ENCODE measurements around the gene IDH1. TPM values are rescaled to one million over a fixed set of nuclear protein-coding genes. Genes with fewer than 3 reads are reported as not detected.

IDH1 gene
- total and polyA plus RNA-seq, 2 of the 4 experiments (the other 2 are of a cell fraction): 53.5 to 77.1 TPM

DNA sequence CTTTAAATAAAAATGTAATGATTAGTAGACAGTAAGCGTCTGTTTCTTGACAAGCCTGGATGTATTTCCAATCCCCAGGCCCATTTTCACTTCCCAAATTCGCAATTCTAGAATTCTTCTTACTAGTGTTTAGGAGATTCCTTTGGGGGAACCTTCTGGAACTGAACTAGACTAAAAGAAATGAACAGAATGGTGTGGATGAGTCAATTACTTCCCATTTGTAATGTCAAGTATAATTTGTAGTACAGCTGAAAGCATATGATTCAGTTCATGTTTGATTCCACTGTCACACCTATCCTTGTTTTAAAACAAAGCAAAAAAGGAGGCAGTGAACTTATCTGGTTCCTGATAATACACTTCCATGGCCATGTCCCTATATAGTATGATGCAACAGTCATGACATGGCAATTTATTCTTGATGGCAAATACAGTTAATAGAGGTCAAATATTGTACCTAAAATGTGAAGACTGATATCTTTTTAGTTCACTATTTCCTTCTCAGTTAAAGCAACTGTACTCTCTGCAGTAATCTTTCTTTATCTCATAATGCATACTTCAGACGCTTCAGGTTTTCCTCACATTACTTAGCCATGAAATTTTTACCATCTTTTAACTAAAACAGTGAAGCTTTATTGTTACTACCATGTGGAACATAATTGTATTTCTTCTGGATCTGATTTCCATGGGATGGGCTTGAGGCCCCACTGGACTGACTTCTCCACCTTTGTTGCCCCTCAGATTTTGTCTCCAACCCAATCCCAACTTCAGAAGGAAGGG, 2.0 kb downstream of the IDH1 start:
- POLR2A ChIA-PET (ENCODE audit: unreplicated experiment): no interaction called here
- peak overlapping the region; percentile 44; the same call in 1 of the 2 replicates for H3K4me2 ChIP-seq (ENCODE audit: low read depth, low read length)
- in situ Hi-C loops (cut with MboI; ENCODE audit: low sequenced_read_pairs): loop anchor here (25.0 kb wide), 1 partner anchor 516 kb away; no protein-coding TSS in a partner anchor

More for the DNA sequence above, 2.0 kb downstream of the IDH1 start:
- H4K91ac ChIP-seq (ENCODE audit: insufficient read depth, low read depth, low read length): no peak overlapping the region
- H3K79me1 ChIP-seq (ENCODE audit: low read depth in 1 of 2, low read length in 2 of 2): peaks cover 4 to 17% of the 10 kb centered on the region in 2 experiments; a peak in 3 of 4 replicates
- H3K23ac ChIP-seq (ENCODE audit: low read depth, low read length): peak overlapping the region; percentile 56; the same call in 1 of the 2 replicates
- H3K4me1 ChIP-seq (ENCODE audit: control insufficient read depth, insufficient read depth, low read length): peaks cover 4% of the 10 kb centered on the region
- no peak overlapping the region for H2AK9ac ChIP-seq (replicated peaks; ENCODE audit: low read depth, low read length, poor library complexity)
- no CpG with 5 or more reads among the region's 3 CpGs for WGBS, 2 experiments (ENCODE audit: extremely low coverage in 2 of 2, insufficient read length in 1 of 2)
- no peak overlapping the region; the same call in 1 of the 2 replicates for H3K18ac ChIP-seq (ENCODE audit: low read depth, low read length)
- H3K9me1 ChIP-seq (ENCODE audit: insufficient read depth, low read length): peaks cover 5% of the 10 kb centered on the region; the same call in 1 of the 2 replicates
- no peak overlapping the region for H4K5ac ChIP-seq (ENCODE audit: low read depth, low read length)
- no peak overlapping the region for H2AFZ ChIP-seq (replicated peaks; ENCODE audit: low read length, poor library complexity)
- no TSS peak for BruUV-seq (replicated peaks)
- dilution Hi-C loops (cut with HindIII; ENCODE audit: low sequenced_read_pairs, unreplicated experiment) (no loop called here), intact Hi-C loops (cut with micrococcal nuclease) (no loop called here)
- peaks cover 6% of the 10 kb centered on the region; the same call in 1 of the 2 replicates for H3K36me3 ChIP-seq (ENCODE audit: control insufficient read depth, insufficient read depth, low read length)
- H3K9me3 ChIP-seq (ENCODE audit: control insufficient read depth, insufficient read depth, low read length): no peaks in the 10 kb centered on the region
- H2BK5ac ChIP-seq (ENCODE audit: low read depth, low read length, poor library complexity, severe bottlenecking): no peak overlapping the region
- H3K56ac ChIP-seq (ENCODE audit: extremely low read depth, insufficient read depth, low read length): 0 out of 2 replicates have a peak overlapping the region, but pooled peaks have one; percentile 4
- no peak for TF ChIP-seq SMC3 (IDR thresholded peaks at IDR 0.05; ENCODE audit: low read depth, low read length)
- TF ChIP-seq NFE2L2 (IDR thresholded peaks at IDR 0.05; ENCODE audit: low read depth, low read length): peak; percentile 60
- TF ChIP-seq BHLHE40 (IDR thresholded peaks at IDR 0.05; ENCODE audit: low read depth, low read length): no peak
- no peak for TF ChIP-seq CHD1 (IDR thresholded peaks at IDR 0.05; ENCODE audit: low read depth, low read length)
- TF ChIP-seq CEBPB (IDR thresholded peaks at IDR 0.05; ENCODE audit: low read depth, low read length): peak; percentile 78
- CTCF ChIA-PET: interaction anchor here (0.9 to 2.4 kb wide), 3 partner anchors 9 to 78 kb away, joined by 4 to 11 read pairs (median 4); no protein-coding TSS in a partner anchor
- no peak overlapping the region for H2AK5ac ChIP-seq (ENCODE audit: low read depth, low read length)
- no peak overlapping the region for H2BK20ac ChIP-seq (ENCODE audit: low read depth, low read length)
- H4K8ac ChIP-seq (ENCODE audit: low read depth in 2 of 2, low read length in 2 of 2): no peak overlapping the region
- ATAC-seq (ENCODE audit: low read depth) (no peak), DNase-seq (no peak)
- peak overlapping the region; percentile 59; the same call in 1 of the 2 replicates for H3K27ac ChIP-seq (ENCODE audit: insufficient read depth, low read length)
- H3K14ac ChIP-seq (replicated peaks; ENCODE audit: low read depth, low read length): no peak overlapping the region
- peak overlapping the region; percentile 36; the same call in 1 of the 2 replicates for H3K9ac ChIP-seq (ENCODE audit: low read depth, low read length)
- H3K27me3 ChIP-seq (ENCODE audit: control insufficient read depth, insufficient read depth, low read length): no peaks in the 10 kb centered on the region
- H3K4ac ChIP-seq (ENCODE audit: low read depth, low read length): no peak overlapping the region
- no peak overlapping the region for H2BK15ac ChIP-seq (ENCODE audit: low read depth, low read length)
- H4K20me1 ChIP-seq (ENCODE audit: insufficient read depth, low read length): no peaks in the 10 kb centered on the region
- H2BK120ac ChIP-seq (ENCODE audit: low read depth, low read length): no peak overlapping the region
- H3K4me3 ChIP-seq (ENCODE audit: insufficient read depth, low read depth, low read length): no peak overlapping the region

All from IMR-90 (cell line).